HG03565 (cell line): ENCODE data around the gene ARHGAP22.

Source experiments
- ATAC-seq: cut with Tn5 transposase; IDR thresholded peaks from one replicate; pipeline ENCODE4 v1.9.1; 2021; ENCODE audit warnings: mild to moderate bottlenecking, moderate library complexity; ENCODE audit not compliant: unreplicated experiment

The ARHGAP22 gene

DNA sequence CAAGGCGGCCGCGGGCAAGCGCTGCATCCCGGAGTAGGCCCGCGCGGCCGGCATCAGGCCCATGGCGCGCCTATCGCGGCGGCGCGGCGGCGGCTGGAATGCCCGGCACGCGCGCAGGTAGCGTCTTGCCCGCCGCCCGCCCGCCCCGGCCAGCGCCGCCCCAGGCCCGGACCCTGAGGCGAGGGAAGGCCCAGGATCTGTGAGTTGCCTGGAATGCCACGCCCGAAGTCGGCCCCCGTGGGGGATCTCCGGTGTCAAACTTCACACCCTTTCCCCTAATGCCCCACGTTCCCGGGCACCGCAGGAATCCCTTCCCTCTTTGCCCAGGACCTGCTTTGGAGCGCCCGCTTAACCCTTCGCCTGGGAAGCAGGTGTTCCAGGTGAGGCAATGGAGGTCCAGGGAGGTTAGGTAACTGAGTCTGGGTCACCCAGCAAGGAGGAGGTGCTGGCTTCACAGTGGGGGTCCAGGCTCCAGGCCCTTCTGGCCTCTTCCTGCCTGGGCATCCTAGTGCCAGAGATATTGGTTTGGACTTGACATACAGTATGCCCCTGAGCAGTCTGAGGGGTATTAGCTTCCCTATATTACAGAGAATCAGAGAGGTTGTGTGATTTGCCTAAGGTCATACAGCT is 138.1 kb downstream of the ARHGAP22 start:
- no peak for ATAC-seq

DNA sequence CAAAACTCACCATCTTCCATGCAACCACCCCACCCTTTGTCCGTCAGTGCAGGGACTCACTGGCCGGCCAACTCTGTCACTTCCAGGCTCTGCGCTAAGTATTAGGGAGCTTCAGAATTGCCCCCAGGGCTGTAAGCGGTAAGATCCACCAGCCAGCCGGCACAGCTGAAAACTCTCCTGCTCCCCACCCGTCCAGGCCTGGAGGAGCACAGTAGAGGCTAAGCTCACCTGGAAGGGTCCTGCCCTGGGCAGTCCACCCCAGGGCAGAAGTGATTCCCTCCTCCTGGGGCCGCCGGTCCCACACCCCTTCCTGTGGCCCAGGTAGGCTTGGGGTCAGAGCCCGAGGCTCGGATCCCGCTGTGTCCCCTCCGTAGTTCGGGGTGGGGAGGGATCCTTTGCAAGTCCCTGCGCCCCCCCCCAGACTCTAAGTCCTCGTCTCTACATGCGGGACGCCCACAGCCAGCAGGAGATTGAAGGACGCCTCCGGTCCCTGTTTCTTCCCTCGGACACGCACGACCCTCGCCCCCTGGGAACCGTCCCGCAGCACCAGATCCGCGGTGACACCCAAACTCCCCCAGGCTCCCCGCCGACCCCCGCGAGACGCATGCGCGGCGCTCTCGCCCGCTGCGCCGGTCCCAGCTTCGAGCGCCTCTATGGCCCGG is 138.9 kb downstream of the ARHGAP22 start:
- no peak for ATAC-seq

- ATAC-seq: no peak
Observed at GRCh38 chr10:48464871-48465736, 139.8 kb downstream of the ARHGAP22 start.

DNA sequence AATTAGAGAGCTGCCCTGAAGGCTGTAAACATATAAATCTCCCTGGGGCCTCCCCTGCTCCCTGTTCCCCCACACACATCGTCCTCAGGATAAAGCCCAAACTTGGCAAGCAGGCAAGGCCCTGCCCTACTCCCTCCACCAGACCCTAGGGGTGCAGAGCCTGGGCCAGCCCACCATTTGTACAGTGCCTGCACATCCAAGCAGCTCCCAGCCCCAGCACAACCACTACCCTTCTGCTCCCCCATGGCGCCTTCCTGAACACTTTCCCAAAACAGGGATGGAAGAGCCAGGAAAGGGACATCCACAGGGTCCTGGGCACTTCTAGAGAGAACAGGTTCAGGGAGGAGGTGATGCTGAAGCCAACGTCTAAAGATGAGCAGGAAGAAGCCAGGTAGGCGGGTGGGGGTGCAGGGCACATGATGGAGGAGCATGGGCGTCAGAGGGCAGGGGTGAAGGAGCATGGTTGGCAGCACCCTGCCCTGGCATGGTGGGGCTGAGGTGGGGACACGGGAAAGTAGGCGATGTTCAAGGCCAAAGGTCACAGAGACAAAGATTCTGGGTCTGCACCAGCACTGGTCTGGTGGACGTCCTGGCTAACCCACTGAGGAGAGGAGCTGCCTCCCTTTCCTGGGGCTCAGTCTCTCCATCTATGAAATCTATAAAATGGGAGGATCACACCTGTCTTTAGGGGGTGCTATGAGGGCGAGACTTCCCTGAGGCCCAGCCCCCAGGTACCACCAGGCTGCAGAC is 140.6 kb downstream of the ARHGAP22 start:
- ATAC-seq: no peak

DNA sequence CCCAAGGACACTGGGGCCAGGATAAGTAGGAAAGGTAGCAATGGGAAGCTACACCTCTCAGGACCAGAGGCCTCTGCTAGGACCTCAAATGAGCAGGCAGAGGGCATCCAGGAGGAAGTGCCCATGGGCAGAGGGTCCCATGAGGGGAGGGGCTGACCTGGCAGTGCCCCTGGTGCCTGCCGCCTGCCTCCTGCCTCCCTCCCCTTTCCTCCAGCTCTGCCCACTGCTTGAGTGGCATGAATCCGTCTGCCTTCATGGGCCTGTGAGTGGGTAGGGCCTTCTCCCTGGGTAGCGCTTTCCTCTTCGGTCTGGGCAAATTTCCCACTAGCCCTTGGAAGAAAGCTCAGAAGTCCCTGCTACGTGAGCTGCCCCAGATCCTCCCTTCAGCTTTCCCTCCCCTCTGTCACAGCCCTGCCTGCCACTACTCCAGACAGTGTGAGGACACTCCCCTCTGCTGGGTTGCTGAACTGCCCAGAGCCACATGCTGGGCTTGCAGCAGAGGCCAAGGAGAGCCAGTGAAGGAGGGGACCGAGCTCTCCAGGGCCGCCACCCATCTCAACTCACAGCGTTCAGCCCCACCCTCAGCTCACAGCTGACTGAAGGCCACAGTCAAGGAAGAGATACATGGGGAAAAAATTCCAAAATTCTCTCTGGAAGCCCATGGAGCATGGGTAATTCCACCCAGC is 141.4 kb downstream of the ARHGAP22 start:
- no peak for ATAC-seq

DNA sequence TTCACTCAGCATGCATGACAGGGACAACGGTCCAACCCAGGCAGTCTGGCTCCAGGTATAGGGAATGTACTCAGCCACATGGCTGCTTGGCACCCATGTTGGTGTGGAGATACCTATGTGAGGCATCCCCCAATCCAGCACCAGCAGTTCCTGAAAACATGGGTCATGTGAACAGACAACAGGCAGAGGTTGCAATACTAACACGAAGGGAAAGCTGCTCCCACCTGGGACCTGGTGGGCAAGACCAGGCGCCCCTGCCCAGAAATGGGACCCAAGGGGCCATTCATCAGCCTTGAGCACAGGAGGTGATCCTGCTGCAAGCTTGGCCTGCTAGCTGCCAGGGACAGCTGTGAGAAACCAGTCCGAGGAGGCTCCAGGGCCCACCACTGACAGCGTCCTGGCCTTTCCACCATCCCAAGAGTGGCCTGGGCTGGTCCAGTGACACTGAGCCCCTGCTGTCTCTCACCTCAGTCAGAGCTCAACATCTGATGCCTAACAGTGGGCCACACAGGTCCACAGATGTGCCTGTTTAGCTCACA is 142.3 kb downstream of the ARHGAP22 start:
- no peak for ATAC-seq

DNA sequence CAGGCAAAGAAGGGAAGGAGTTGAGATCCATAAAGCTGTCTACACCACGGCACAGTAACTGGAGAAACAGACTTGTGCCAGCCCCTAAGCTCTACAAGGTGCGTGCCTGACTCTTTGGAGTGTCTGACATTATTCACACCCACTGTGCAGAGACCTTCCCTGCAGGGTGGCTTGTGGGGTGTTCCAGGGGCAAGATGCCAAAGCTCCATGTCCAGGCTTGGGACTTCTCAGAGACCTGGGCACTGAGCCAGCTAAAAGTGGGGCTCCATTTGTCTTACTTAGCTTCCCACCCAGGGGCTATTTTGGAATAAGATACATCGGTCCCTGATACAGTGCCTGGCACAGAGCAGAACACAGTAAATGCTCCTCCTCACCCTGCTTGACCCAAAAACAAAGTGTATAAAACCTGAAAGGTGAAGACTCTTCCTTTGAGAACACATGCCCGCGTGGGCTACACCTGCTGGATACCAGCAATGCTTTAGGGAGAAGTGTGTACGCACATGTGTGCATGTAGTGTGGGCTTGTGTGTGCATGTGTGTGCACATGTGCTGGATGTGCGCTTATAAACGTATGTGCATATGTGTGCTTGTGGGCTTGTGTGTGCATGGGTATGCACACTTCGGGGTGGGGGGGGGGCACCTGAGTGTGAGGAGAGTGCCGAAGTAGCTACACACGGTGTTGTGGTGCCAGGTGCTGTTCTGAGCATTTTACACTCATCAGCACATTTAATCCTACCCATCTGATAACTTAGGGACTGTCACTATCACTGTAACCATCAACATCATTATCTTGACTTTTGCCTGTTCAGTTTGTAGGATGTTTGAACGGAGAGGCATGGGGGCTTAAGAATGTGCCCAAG is 143.0 kb downstream of the ARHGAP22 start:
- no peak for ATAC-seq

GRCh38 chr10:48460182-48460581 is 144.7 kb downstream of the ARHGAP22 start:
- no peak for ATAC-seq

DNA sequence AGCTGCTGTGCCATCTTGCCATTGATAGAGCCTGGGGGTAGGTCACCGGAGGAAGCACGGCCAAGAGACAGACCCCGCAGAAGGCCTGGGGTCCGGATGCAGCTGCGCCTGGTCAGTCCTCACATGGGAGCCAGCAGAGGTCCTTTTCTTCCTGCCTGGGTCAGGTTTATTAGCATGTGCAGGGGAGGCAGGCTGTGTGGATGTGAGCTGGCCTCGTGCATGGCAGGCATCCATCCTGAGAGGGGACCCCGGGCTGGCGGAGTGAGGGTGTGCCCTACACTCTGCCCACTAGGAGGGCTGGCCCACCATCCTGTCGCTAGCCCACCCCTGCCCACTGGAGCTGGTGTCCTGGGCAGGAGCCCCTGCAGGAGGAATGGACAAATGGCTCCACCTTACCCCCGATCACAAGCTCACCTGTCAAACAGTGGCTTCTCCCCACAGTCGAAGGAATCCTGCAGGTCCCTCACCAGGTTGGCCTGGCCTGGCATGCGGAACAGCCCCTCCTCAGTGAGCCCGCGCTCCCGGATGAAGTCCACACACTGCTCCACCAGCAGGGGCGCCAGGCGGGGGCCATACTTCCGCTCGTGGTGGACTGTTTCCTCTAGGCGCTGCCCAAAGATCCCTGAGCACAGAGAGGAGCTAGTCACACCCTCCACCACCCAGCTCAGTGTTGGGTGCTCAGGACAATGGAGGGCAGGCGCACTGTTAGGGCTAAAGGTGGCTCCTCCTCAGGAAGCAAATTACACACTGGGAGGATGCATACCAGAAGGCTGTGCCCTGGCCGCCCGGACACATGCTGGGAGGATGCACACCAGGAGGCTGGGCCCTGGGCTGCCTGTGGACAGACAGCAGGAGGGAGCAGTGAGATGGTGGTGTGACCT is 145.4 kb downstream of the ARHGAP22 start:
- no peak for ATAC-seq

- ATAC-seq: no peak
Observed at GRCh38 chr10:48458662-48459048, 146.2 kb downstream of the ARHGAP22 start.

DNA sequence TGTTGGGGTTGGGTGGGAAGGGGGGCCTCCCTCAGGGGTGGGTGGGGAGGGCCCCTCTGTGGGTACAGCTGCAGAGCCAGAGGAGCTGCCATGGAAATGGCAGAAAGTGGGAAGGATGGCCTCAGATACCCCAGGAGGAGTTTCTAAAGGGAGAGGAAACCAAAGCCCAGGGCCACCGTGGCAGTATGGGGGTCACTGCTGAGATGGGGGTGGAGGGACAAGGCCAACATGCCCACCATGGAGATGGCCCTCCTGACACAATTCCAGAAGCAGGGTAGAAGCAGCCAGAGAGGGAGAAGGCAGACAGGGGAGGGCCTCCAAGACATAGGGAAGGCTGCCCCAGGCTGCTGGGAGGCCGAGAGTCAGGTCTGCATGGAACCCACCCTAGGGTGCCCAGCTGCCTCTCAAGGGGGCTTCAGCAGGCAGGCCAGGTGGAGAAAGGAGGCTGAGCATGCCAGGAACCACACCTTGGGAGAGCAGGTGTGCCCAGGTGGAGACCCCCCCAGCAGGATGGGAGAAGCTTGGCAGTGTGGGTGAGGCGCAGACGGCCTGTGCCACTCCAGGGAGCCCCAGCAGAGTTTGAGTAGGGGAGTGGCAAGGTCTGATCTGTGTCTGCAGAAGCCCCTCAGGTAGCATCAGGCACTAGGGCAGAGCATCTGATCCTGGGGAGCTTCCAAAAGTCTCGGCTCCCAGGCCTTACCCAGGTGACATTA is 146.8 kb downstream of the ARHGAP22 start:
- no peak for ATAC-seq

GRCh38 chr10:48456808-48457761 is 147.8 kb downstream of the ARHGAP22 start:
- ATAC-seq: no peak

- no peak for ATAC-seq
Observed at GRCh38 chr10:48456361-48456804, 148.5 kb downstream of the ARHGAP22 start.

- ATAC-seq: no peak
Observed at GRCh38 chr10:48455392-48456151, 149.3 kb downstream of the ARHGAP22 start.

GRCh38 chr10:48455055-48455391 is 149.8 kb downstream of the ARHGAP22 start:
- no peak for ATAC-seq
